GM10266 (cell line): ENCODE measurements around the gene ASTN1.

Experiments used
- DNase-seq: peaks from one replicate; pipeline ENCODE4 v3.0.0; 2012; ENCODE audit errors: extremely low spot score
- TF ChIP-seq, protein P1 (sequence below): IDR thresholded peaks from 2 replicates; pipeline ENCODE4 v1.5.1; 2012; ENCODE audit warnings: mild to moderate bottlenecking, low read depth; ENCODE audit not compliant: control insufficient read depth, insufficient read depth; ENCODE audit errors: missing control alignments

The ASTN1 gene

DNA sequence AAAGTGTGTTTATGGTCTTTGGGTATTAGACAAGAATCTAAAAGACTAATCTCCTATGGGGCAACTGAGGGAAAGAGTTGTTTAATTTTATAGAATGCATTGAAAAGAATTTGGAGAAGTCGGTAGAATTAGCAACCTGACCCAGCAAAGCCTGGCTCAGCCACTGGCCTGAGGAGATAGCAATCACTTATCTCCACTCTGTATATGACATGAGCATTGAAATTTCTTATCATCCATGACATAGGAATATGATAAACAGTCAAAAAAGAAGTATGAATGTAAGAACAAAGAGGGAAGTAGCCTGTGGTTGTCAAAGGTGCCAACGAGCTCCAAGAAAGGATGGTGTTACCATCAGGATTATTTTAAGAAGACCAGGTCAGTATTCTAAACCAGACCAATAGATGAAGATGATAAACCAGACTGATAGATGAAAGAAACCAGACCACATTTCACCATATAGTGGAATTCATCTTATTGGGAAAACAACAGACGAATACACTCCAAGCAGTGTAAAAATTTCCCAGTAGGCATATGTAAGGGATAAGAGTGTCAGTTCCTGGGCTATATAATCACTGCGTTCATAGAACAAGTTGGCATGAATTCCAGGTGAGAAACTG lies 35.7 kb downstream of the ASTN1 start:
- TF ChIP-seq, protein P1, sequence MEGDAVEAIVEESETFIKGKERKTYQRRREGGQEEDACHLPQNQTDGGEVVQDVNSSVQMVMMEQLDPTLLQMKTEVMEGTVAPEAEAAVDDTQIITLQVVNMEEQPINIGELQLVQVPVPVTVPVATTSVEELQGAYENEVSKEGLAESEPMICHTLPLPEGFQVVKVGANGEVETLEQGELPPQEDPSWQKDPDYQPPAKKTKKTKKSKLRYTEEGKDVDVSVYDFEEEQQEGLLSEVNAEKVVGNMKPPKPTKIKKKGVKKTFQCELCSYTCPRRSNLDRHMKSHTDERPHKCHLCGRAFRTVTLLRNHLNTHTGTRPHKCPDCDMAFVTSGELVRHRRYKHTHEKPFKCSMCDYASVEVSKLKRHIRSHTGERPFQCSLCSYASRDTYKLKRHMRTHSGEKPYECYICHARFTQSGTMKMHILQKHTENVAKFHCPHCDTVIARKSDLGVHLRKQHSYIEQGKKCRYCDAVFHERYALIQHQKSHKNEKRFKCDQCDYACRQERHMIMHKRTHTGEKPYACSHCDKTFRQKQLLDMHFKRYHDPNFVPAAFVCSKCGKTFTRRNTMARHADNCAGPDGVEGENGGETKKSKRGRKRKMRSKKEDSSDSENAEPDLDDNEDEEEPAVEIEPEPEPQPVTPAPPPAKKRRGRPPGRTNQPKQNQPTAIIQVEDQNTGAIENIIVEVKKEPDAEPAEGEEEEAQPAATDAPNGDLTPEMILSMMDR = no peak
- no peak for DNase-seq

DNA sequence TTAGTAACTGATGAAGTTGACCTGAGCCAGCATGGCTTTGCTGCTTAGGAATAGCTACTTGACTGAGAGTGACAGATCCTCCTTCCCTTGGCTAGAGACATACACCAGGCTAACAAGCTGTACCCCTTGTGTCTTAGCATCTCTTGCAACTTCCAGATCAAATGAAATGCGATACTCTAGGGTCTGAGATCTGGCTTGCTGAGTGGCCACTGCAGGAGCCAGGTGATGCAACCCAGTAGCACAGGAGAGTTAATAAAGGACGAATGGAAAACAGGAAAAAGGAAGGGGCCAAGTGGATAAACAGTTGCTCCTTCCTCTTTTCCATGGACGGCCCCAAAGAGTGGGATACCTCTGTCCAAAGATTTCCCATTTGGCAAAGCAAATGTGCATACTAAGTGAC lies 38.2 kb downstream of the ASTN1 start:
- DNase-seq = no peak
- TF ChIP-seq, protein P1 = no peak

DNA sequence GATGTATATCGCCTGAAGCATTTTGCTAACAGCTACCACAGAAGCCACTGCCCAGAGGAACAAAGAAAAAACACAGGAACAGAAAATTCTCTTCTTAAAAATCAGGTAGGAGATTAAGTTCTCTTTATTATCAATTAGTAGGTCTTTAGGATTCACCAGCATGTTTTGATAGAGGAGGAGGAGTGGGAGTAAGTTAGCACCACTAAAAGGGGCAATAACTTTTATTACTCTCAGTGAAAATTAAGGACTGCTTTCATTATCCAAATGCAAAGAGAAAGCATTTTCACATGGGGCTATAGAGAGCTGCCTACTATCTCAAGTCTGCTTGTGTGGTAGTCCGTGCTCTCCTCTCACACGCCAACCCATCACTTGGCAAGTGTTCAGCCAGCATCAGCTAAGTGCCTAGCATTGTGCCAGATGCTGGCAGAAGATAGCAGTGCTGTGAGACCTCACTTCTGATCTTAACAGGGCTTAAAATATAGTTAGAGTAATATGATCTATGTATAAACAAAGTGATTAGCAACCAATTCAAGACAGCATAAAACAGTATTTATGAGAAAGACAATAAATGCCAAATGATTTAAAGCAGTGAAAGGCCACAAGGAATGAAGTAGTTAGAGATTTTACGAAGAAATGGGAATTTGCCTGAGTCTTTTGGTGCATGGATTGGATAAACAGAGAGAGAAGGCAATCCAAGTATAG lies 39.8 kb downstream of the ASTN1 start:
- no peak for DNase-seq
- TF ChIP-seq, protein P1 = no peak

- TF ChIP-seq, protein P1 = no peak
- no peak for DNase-seq
Observed at GRCh38 chr1:177122461-177123251, 41.9 kb downstream of the ASTN1 start.

- TF ChIP-seq, protein P1 = no peak
- DNase-seq = no peak
Observed at GRCh38 chr1:177119311-177119710, 45.2 kb downstream of the ASTN1 start.

- no peak for DNase-seq
- TF ChIP-seq, protein P1 = no peak
Observed at GRCh38 chr1:177118901-177119300, 45.6 kb downstream of the ASTN1 start.

GRCh38 chr1:177116941-177117340 lies 47.6 kb downstream of the ASTN1 start:
- TF ChIP-seq, protein P1 = no peak
- DNase-seq = no peak
